GM19372 (cell line): ENCODE measurements around the gene ARHGAP15.
A peak's percentile ranks its signal among the peaks of the same experiment; 100 is the strongest.
"Not testable (repeated sequence)": the region's sequence is repeated elsewhere in the genome, so short reads cannot be mapped to it uniquely, and the experiment has no call there.

Source experiments
- ATAC-seq: cut with Tn5 transposase; IDR thresholded peaks from one replicate; pipeline ENCODE4 v1.9.1; 2021; ENCODE audit warnings: mild to moderate bottlenecking, low read depth, moderate library complexity; ENCODE audit not compliant: unreplicated experiment

The ARHGAP15 gene

GRCh38 chr2:143128681-143129580, at the start of gene ARHGAP15:
TSS of gene ARHGAP15 (plus strand) at chr2:143129419.
- peak; percentile 87 for ATAC-seq

- ATAC-seq, result no peak
These were observed 47.6 kb upstream of the ARHGAP15 start for GRCh38 chr2:143081616-143082015.

GRCh38 chr2:143083636-143084035, 45.6 kb upstream of the ARHGAP15 start:
- ATAC-seq, result no peak

- ATAC-seq, result no peak
These were observed 44.8 kb upstream of the ARHGAP15 start for GRCh38 chr2:143084462-143084861.

- peak; percentile 58 for ATAC-seq
These were observed 44.0 kb upstream of the ARHGAP15 start for GRCh38 chr2:143085125-143085784.

- ATAC-seq, result no peak
These were observed 42.2 kb upstream of the ARHGAP15 start for GRCh38 chr2:143087033-143087432.

- ATAC-seq, result no peak
These were observed 40.8 kb upstream of the ARHGAP15 start for GRCh38 chr2:143088388-143088787.

- not testable (repeated sequence) for ATAC-seq
These were observed 39.7 kb upstream of the ARHGAP15 start for GRCh38 chr2:143089520-143089919.

GRCh38 chr2:143110758-143111428, 18.3 kb upstream of the ARHGAP15 start:
- peak; percentile 90 for ATAC-seq

GRCh38 chr2:143117225-143117624, 12.0 kb upstream of the ARHGAP15 start:
- no peak for ATAC-seq

- ATAC-seq, result no peak
These were observed 8.1 kb upstream of the ARHGAP15 start for GRCh38 chr2:143121079-143121478.

- ATAC-seq, result no peak
These were observed 7.3 kb upstream of the ARHGAP15 start for GRCh38 chr2:143121957-143122356.

GRCh38 chr2:143123911-143124310, 5.3 kb upstream of the ARHGAP15 start:
- ATAC-seq, result no peak

GRCh38 chr2:143124445-143124844, 4.8 kb upstream of the ARHGAP15 start:
- no peak for ATAC-seq

GRCh38 chr2:143125717-143126116, 3.5 kb upstream of the ARHGAP15 start:
- ATAC-seq, result no peak

GRCh38 chr2:143132355-143132754, 3.1 kb downstream of the ARHGAP15 start:
- no peak for ATAC-seq

- no peak for ATAC-seq
These were observed 4.6 kb downstream of the ARHGAP15 start for GRCh38 chr2:143133783-143134182.

- no peak for ATAC-seq
These were observed 9.1 kb downstream of the ARHGAP15 start for GRCh38 chr2:143138292-143138691.

GRCh38 chr2:143139835-143140393, 10.7 kb downstream of the ARHGAP15 start:
- no peak for ATAC-seq

GRCh38 chr2:143140864-143141661, 11.8 kb downstream of the ARHGAP15 start:
- peak; percentile 77 for ATAC-seq
